ENCODE data around the gene CIRBP.

CIRBP gene
- total RNA-seq, result 51.5 to 129 (median 87.0) reads per million in 18 experiments

DNA sequence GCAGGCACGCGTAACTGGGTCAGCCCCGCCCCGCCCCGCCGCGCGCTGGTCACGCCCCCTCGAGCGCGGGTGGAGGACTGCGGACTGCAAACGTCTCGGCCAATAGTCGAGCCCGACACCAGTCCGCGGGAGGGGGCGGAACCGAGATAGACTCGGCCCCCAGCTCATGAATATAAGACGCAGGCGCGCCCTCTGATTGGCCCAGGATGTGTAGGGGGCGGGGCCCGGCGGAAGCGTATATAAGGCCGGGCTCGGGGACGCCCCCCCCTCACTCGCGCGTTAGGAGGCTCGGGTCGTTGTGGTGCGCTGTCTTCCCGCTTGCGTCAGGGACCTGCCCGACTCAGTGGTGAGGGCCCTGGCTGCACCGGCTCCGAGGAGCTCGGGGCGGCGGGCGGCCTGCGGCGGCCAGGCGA is at the start of gene CIRBP:
TSS of gene CIRBP (plus strand) at position 268 of the 413 bp plus-strand sequence. CDS start 1,602 bp downstream, outside the sequence.
- peak; percentile 100 for DNase-seq

DNA sequence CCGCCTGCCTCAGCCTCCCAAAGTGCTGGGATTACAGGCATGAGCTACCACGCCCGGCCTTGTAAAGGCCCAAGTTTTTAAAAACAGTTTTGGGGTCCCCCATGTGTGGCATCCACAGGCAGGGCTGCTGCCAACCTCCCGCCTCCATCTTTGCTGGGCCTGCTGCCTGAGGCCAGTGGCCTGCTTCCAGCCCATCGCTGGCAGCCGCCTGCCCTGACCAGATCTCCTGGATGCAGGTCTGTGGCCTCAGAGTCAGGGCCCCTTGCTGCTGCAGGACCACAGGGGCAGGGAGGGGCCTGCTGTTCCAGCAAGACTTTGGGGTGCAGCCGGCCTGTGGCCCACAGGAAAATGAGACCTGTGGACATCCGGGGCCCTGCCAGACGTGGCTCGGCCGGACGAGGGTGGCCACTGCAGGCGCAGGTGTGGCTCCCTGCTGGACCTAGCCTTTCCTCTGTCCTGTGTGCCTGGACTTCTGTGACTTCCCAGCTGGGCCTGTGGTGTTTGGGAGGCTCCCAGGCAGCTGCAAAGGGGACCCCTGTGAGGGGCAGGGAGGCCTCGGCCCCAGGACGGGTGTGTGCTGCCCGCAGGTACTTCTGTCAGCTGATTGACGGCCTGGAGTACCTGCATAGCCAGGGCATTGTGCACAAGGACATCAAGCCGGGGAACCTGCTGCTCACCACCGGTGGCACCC is 49.2 kb upstream of the CIRBP start:
- DNase-seq, result no peak

DNA sequence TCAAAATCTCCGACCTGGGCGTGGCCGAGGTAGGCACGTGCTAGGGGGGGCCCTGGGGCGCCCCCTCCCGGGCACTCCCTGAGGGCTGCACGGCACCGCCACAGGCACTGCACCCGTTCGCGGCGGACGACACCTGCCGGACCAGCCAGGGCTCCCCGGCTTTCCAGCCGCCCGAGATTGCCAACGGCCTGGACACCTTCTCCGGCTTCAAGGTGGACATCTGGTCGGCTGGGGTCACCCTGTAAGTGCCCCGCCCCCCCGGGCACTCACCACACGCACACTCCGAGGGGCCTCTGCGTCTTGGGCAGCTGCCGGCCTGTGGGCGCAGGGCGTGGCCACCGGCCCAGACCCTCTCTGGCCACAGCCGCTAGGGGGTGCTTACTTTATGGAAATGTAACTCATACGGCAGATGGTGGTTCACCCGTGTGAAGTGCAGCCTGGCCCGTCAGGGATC is 48.6 kb upstream of the CIRBP start:
- no peak for DNase-seq

DNA sequence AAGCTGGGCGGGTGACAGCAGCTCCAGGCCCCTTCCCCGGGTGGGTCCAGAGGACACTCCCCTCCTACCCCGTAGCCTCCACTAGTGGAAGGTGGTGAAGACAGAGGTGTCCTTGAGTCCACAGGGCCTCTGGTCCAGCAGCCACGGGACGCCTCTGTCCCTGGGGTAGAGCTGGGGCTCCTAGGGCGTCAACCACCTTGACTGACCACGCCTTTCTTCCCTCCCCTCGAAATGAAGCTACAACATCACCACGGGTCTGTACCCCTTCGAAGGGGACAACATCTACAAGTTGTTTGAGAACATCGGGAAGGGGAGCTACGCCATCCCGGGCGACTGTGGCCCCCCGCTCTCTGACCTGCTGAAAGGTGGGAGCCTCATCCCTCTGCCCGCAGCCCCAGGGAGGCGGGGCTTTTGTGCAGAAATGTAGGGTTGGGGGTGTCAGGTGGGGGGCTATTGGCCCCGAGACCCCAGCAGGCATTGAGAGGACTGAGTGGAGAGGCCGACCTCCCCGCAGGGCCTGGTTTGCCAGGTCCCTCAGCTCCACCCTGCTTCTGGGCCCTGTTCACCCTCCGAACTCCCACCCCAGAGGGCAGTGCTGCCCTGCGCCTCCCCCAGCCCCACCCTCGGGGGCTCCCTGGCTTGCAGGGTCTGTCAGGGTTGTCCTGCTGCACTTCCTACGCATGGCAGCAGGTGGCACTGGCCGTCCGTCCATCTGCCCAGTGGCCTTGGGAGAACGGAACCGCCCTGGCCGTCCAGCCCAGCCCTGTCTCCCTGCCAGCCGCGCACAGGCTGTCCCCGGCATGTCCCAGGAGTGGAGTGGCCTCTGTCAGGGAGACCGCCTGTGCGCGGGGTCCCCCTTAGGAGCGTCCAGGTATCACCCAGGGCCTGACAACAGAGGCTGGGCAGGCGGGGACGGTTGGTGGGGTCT is 47.9 kb upstream of the CIRBP start:
- DNase-seq, result peak; percentile 44 to 59

DNA sequence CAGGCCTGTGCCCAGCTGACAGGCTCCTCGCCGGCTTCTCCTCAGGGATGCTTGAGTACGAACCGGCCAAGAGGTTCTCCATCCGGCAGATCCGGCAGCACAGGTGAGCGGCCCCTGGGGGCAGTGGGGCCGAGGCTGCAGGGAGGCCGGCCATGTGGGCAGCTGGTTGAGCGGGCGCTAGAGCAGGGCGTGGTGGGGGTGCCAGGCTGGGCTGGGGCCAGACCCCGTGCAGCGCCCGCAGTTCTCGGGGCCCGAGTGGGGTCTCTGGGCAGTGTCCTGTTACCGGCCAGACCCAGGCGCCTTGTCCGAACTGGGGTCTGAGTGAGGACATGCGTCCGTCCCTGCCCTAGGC is 47.3 kb upstream of the CIRBP start:
- DNase-seq, result no peak

DNA sequence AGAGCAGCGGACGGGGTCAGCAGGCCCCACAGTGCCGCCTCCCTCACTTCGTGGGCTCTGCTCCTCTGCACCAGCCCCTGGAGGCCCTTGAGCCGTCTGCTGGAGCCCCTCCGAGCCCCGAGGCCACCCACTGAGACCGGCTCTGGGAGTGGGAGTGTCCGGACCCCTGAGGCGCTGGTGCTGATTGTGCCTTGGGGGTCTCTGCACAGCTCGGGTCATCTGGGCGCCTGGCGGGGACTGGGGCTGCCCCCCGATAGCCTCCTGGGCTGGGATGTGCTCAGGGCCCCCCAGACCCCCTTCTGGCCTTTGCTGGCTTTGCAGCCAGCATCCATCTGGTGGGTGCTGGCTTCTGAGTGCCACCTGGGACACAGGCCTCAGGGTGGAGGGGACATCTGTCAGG is 46.7 kb upstream of the CIRBP start:
- DNase-seq, result no peak

DNA sequence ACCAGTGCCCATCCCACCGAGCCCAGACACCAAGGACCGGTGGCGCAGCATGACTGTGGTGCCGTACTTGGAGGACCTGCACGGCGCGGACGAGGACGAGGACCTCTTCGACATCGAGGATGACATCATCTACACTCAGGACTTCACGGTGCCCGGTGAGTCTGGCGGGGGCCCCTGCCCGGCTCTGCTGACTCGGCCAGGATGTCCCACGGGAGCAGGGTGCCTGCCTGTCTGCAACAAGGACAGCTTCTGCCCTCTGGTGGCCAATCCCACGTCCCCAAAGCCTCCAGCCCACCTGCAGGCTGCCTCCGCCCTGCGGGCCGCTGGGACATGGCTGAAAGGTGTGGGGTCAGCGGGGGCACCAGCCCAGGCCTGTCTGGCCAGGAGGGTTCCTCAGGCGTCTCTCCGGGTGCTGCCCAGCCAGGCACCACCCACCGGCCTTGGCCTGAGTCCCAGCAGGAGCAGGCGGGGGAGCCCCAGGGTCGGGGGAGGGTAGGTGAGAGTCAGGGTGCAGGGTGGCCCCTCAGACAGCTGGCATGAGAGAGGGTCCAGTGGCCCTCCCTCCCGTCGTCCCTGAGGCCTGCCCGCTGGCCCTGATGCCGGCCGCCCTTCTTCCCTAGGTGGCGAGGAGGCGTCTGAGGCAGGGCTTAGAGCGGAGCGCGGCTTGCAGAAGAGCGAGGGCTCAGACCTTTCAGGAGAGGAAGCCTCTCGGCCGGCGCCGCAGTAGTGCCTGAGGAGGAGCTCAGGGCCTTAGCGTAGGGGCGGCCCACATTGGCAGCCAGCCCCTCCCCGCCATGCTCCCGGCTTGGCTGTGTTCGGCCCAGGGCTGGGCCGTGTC is 45.9 kb upstream of the CIRBP start:
- no peak for DNase-seq

DNA sequence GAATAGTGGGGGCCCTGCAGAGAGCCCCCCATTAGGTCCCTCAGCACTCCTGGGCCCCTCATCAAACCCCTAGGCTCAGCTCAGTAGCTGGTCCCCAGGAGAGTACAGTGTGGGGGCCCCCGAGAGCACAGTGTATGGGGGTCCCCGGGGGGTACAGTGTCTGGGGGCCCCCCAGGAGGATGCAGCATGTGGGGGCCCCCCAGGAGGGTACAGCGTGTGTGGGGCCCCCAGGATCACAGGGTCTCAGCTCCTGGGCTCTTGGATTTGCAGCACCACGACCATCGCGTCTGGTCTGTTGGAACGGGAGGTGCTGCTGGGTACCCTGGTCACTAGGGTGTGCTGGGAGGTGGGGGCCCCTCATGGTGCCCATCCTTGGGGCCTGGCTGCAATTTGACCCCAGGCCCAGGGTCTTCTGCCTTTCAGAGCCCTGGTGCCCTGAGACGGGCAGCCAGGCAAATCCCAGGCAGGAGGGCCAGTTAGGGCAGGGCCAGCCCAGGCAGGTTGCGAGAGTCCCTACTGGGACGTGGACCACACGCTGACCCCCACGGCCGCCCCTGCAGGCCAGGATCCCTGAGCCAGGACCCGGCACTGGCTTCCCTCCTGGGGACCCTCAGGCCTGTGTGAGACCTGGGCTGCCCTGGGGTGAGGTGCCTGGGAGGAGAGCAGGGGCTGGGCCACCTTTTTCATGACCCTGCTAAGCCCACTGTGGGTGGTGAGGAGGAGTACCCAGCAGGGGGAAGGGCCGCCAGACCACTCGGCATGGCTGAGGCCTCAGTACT is 44.9 kb upstream of the CIRBP start:
- DNase-seq, result no peak

DNA sequence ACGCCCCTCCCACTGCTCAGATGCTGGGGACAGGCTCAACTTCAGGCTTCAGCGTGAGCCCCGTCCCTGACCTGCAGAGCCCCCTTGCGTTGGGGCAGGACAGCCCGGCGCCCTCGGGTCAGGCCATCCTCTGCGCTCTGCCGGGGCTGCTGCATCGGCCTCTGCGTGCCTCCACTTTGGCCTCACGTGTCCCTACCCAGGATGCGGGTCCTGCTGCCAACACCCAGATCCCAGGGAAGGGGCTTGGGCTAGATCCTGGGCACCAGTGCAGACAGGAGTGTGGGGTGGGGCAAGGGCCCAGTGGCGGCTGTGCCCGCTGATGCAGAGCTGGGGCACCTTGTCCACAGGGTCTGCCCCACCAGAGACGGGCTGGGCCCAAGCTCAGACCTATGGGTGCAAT is 44.3 kb upstream of the CIRBP start:
- DNase-seq, result no peak

DNA sequence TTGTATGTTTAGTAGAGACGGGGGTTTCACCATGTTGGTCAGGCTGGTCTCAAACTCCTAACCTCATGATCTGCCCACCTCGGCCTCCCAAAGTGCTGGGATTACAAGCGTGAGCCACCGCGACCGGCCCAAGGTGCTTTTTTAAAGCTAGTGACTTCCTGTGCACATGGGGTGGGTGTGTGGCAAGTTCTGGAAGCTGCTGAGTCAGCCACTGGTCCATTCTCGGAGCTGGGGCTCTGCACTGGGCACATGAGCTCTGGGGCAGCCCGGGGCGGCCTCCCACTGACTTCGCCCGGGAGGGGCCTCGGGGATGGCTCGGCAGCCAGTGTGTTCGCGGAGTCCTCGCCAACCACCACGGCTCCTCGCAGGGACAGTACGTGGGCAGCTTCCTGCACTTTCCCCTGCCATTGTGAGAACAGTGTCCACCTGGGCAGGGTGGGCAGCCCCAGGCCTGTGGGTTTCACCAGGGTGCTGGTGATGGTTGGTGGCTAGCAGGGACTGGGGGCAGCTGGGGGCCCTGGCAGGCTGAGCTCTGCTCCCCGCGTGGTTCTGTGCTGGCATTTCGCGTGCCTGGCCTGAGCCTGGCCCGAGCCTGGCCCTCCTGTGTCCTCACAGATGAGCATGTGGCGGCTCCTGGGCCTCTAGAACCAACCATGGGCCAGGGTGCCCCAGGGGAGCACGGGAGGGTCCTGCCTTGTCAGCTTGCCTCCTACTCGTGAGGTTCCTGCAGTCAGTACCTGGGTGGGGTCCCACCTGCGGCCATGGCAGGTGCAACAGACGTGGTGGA is 43.5 kb upstream of the CIRBP start:
- peak; percentile 27 to 58 for DNase-seq

DNA sequence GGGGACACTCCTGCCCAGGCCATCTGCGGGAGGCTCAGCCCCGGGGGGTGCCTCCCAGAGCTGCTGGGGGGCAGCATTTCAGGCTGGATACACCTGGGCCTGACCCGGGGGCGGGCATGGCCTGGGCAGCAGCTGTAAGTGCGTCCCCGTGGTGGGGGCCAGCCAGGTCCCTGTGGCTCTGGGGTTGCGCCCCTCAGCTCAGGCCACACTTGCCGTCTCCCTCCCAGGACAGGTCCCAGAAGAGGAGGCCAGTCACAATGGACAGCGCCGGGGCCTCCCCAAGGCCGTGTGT is 43.0 kb upstream of the CIRBP start:
- no peak for DNase-seq

DNA sequence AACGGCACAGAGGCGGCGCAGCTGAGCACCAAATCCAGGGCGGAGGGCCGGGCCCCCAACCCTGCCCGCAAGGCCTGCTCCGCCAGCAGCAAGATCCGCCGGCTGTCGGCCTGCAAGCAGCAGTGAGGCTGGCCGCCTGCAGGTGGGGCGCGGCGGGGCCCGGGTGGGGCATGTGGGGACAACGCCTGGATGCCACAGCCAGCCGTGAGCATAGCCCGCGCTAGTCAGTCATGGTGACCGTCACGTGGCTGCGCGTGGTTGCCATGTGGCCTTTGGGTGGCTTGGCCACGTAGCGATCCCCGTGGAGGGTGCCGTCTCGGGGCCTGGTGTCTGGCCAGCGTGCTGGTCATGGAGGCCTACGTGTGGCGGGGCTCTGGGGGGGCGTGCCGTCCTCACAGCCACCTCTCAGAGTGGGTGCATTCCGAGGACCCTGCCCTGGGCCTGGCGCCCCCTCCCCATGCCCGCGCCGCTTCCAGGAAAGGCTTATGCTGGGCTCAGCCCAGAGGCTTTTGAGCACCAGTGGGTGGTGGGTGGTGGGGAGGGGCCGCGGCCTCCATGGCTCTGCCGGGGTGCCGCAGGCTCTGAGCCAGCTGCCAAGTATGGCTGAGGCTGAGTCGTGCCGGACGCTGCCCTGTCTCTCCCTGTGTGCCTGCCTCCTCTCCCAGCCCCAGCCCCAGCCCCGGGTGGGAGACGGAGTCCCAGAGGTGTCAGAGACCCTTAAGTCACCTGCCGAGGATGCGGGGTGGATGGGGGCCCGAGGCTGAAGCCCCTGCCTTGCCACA is 42.4 kb upstream of the CIRBP start:
- DNase-seq, result no peak

DNA sequence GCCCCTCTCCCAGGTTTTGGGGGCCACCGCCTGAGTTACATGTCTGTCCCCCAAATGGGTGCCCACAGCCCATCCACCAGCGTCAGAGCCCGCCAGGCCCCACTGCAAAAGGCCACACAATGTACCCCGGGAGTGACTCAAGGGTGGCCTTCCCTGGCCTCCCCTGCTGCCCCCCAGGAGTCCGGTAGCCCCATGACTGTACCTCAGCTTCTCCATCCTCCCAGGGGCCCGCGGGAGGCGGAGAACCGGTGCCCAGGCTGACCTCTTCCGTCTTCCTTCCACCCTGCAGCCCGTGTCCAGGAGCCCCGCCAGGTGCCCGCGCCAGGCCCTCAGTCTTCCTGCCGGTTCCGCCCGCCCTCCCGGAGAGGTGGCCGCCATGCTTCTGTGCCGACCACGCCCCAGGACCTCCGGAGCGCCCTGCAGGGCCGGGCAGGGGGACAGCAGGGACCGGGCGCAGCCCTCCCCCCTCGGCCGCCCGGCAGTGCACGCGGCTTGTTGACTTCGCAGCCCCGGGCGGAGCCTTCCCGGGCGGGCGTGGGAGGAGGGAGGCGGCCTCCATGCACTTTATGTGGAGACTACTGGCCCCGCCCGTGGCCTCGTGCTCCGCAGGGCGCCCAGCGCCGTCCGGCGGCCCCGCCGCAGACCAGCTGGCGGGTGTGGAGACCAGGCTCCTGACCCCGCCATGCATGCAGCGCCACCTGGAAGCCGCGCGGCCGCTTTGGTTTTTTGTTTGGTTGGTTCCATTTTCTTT is 41.7 kb upstream of the CIRBP start:
- no peak for DNase-seq

DNA sequence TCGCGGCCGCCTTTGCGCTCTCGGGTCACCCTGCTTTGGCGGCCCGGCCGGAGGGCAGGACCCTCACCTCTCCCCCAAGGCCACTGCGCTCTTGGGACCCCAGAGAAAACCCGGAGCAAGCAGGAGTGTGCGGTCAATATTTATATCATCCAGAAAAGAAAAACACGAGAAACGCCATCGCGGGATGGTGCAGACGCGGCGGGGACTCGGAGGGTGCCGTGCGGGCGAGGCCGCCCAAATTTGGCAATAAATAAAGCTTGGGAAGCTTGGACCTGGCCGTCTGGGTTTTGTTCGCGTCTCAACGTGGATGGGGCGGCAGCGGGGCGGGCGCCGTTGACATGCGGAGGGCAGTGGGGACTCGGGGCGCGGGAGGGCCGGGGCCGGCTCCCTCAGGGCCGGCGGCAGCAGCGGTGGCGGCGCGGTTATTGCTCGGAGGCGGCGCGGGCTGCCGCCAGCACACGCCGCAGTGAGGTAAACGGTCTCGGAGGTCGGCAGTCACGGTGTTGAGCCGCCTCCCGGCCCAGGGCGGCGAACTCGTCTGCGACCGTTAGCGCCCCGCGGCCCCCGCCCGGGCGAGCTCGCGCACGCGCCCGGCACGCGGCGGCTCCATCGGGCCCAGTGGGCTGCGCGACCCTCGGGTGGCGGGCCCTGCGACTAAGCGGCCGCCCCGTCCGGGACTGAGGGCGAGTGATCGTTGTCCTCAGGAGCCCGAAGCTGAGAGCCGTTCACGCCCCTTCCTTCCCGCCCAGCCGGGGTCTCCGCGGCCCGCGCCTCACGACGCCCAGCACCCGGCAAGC is 40.8 kb upstream of the CIRBP start:
- no peak for DNase-seq

DNA sequence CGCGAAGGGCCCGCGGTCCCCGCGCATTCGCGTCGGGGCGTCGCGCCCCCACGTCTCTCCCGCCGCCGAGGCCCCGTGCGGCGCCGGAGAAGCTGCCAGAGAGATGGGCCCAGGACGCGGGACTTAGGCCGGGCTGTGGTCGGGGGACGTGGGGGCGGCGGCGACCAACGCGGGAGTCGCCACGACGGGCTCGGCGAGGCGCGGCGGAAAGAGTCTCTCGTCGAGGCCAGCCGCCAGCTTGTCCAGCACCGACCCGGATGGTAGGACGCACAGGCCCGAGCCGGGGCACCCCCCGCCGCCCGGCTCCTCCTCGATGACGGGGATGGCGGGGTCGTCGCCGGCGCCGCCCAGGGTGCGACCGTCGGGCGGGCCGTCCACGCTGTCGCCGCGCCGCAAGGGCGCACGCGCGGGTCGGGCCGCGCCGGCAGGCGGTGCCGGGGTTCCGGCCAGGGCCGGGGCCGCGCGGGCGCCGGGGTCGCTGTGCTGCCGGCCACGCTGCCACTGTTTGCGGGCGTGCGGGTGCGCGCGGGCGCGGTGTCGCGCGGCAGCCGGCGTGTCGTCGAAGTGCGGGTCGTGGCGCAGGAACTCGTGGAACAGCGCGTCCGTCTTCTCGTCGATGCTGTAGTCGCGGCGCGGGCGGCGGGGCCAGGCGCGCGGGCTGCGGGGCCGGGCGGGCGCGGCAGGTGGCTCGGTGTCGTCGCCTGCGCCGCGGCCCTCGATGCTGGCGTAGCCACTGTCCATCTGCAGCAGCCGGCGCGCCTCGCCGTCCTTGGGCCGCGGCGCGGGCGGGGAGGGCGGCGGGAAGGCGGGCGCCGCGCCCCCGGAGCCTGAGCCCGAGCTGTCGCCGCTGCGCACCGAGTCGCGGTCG is 39.8 kb upstream of the CIRBP start:
- DNase-seq, result no peak

DNA sequence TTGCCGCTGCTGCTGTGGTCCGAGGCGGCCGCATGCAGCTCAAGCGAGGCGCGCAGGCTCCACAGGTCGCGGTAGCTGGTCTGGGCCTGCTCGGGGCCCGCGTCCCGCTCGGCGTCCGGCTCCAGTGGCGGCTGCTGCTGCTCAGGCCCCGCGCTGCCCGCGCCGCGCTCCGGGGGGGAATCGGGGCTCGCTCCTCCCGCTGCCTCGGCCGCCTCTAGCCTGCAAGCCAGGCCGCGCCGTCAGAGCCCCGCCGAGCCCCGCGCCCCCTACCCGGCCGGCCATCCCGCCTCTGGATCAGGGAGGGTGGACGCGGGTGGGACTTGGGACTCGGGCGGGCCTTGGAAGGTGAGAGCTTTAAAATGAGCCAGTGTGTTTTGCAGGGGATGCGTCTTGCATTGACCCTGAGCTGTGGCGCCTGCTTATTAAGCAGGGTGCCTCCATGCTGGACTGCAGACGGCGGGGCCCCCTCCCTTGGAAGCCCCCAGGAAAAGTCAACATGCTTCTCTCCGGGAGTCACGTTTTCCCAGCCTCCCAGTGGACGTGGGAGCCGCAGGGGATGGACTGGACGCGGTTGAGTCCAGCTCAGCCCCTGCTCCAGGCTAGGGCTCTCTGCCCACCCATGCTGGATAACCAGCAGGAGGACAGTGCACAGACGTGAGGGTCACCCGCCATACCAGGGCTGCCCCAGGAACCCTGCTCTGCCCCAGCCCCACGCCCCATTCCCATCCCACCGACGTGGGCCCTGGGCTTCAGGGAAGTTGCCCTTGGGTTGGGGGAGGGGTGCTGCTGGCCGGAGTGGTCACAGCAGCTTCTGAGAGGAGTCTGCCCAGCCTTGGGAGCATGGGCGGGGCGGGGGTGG is 39.0 kb upstream of the CIRBP start:
- DNase-seq, result no peak
